Suppressor macrophage treated with lipopolysaccharide for 1 hour (primary cell): ENCODE results near the gene FGD4.
"Not testable (repeated sequence)": the region's sequence is repeated elsewhere in the genome, so short reads cannot be mapped to it uniquely, and the experiment has no call there.

Experiments
- DNase-seq, 3 donors: peaks; one replicate each; pipeline ENCODE4 v3.0.0-alpha.2; 2020 to 2022

Gene FGD4

DNA sequence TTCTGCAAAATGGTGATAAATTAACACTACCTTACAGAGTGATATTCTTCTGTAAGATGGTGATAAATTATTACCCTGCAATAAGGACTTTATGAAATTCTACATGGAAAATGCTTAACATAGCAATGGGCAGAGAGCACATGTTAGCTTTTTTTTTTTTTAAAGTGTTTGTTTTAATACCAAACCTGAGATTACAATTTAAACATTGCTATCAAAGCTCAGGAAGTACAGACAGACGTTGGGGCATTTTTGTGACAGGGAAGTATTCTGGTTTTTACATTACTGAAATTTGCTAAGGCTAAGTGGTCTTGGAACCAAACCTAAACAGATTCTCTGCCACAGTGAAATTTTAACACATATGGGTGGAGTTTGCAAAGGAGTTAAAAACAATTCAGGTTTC, 133.1 kb downstream of the FGD4 start:
- DNase-seq = no peak

DNA sequence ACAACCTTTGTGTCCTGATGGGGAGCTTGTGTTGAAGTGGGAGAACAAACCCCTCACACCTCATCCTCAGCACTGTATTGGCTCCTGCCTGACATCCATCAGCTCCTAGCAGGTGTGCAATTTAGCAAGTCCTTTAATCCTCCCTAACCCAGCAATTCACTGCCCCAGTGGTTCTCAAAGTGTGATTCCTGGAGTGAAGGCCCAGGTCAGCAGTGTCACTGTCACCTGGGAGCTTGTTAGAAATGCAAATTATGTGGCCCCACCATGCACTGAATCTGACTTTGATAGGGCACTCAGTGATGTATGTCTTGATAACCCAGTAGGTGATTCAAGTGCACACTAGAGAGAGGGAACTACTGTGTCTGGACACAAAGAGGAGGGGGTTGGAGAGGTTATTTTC, 133.6 kb downstream of the FGD4 start:
- no peak for DNase-seq

DNA sequence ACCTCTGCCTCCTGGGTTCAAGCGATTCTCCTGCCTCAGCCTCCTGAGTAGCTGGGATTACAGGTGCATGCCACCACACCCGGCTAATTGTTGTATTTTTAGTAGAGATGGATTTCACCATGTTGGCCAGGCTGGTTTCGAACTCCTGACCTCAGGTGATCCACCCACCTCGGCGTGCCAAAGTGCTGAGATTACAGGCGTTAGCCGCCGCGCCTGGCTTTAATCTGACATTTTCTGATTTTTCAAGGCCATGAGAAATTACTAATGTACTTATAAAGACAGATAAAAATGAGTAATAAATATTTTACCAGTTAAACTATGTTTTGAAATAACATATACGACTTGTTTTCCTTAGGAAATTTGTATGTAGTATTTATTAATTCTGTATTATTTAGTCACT, 134.1 kb downstream of the FGD4 start:
- not testable (repeated sequence) for DNase-seq

DNA sequence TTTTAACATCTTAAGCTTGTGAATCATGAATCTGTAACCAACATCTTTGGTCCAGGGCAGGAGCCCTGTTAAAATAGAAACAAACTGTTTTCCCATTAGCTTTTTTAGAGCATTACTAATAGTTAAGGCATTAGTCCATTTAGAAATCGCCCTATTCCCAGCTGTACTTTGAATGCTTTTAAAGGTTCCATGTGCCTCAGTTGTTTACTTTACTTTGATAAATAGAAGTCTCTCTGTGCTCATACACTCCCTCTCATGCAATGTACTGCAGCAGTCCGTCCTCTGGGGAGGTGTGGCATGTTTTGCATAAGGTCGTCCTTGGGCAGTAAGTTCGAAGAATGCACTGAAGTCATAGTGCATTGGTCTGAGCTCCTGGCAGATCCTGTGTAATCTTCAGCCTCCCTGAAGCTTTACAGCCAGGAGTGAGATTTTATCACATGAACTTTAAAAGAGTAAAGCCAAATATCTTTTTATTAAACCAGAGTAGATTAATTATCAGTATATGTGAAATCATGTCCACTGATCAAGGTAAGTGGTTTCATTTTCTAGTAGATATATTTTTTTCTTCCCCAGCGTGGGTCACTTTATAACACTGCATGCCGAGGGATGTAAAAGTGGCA, 134.7 kb downstream of the FGD4 start:
- peak; percentile 41 to 55 (median 52) for DNase-seq

DNA sequence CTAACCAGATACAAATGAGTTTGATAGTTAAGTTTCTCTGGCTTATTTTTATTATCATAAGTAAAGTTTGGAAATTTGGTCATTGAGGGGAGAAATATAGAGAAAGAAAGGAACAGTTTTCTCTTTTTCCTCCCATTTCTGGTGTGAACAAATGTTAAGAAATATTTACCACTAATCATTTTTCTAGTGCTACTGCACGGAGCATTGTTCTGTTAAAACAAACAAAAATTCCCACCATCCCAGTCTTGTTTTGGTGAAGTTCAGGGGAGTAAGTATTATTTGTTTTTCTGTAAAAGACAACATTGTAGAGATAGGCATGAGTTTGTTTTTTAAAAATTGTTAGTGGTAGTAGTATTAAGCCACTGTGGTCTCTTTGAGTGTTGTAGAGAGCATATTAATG, 135.3 kb downstream of the FGD4 start:
- no peak for DNase-seq

DNA sequence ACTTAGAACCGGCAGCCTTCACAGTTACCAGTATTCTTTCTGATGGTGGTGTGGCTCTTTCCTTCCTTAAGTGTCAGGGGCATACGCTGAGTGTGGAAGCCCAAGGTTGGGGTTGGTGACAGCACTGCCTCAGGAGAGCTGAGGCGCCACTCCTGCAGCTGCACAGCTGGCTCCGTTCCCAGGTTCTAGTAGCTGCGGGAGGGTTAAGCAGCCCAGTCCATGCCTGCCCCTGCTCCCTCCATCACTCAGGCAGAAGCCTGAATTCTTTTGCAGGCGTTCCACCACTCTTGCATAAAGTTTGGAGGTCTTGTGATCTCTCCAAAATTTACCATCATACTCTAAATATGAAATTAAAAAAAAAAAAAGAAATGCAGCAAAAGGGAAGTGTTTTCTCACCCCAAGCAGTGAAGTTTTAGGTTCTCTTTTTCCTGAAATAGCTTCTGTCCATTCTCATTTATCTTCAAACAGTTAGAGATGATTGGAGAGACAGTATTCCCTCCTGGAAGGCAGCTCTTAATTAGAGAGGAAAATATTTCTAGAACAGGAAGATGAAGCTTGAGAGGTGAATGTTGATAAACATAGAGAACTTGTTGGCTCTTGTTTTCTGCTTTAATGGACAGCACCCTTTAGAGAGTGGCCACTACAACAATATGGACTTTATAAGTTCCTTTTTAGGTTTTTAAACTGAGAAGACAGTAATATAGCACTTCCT, 136.1 kb downstream of the FGD4 start:
- peak; percentile 30 to 51 (median 41) for DNase-seq

DNA sequence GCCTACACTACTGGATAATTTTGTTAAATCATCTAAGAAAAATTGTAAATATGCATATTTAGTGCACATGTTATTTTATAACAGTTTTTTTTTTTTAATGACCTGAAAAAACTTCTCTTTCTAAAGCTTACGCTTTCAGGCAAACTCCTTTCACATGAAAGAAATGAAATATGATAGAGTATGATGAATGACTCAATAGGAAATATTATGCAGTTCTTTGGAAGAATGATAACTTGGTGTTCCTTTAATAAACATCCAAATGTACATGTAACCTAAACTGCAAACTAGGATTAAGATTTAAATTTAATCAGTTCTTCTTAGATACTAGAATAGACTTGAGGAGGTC, 136.6 kb downstream of the FGD4 start:
- no peak for DNase-seq

DNA sequence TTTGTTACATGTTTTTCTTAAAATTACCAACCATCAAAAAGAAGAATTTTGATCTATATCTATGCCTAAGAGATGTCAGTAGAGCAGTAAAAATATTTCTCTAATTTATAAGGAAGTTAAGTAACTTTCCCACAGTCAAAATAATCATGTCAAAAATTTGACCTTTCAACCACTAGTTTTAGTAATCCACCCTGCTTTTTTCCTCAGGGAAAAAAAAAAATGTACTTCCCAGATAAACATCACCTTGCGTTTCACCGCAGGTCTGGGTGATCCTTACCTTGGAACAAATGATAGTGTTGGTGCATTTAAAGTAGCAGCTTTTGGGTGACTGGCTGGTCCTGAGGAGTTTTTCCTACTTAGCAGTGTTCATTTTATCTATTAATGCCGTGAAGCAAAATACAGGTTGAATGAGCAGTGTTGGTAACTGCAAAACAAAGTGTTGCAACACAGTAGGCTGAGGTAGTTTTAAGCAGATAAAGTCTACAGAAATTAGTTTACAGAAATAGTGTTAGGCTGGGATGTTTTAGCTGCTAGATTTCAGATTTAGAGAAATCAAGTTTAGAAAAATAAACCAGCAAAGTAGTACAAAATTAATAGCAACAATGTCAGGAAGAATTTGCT, 142.5 kb downstream of the FGD4 start:
- no peak for DNase-seq

DNA sequence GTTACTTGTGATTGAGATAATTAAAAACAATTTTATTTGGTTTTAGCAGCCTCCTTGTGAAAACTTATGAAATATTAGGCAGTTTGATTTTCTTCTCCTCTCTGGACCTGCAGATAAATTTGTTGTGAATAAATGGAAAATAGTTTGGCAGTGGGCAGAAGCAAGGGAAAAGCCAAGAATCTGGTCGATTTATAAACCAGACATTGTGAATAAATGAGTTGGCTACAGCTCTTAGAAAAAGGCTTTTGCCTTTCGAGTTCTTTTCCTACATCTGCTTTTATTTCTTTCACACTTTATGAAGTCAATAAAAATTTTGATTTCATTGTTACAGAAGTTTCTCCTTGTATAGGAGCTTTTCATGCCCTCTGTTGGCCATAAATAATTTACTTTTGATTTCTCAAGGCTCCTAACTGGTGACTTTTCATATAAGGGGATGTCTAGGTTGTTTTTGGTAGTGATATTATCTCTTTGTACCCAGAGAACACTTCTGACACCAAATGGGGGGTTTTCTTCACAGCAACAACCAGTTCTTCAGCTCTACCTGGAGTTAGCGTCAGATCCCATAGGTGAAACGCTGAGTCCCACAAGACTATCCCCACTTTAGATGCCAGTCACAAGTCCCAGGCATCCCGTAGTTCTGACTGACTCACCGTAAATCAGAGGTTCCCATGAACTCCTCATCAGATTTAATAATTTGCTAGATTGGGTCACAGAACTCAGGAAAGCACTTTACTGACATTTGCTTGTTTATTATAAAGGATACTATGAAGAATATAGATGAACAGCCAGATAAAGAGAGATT, 143.3 kb downstream of the FGD4 start:
- no peak for DNase-seq

DNA sequence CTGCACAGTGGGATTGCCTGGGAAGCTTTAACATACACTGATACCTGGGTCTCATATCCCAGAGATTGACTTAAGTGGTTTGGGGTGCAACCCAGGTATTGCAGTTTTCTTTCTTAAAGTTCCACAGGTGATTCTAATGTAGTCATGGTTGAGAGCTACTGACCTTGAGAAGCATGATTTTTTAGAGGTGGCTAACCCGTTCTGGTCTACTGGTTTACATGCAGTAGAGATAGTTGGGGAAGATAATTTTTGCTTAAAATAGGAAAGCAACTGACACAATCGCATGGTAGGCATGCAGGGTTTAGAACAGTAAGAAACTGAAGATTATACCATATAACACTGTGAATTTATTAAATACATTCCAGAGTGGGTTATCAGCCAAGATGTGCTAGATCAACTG, 145.5 kb downstream of the FGD4 start:
- no peak for DNase-seq

DNA sequence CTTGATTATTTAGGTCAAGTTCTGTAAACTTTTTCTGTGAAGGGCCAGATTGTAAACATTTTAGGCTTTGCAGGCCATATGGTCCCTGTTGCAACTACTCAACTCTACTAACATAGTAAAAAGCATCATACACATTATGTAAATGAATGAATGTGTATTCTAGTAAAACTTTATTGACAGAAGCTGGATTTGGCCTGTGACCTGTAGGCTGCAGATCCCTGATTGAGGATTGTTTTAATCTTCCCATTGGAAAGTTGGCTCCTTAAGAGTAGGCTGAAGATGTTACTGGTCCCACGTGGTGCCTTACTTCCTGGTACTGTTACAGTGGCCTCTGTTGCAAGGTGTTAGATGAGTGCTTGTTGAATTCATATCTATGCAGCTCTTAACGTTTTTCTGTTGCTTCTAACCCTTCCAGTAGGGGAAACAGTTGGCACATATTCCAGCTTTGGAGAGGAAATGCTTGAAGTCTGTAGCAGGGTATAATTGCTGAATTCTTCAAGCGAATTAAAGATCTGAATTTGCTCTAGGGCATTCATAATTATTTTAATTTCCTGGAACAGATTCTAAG, 146.1 kb downstream of the FGD4 start:
- peak in 1 of 3 donors; percentile 9 for DNase-seq

DNA sequence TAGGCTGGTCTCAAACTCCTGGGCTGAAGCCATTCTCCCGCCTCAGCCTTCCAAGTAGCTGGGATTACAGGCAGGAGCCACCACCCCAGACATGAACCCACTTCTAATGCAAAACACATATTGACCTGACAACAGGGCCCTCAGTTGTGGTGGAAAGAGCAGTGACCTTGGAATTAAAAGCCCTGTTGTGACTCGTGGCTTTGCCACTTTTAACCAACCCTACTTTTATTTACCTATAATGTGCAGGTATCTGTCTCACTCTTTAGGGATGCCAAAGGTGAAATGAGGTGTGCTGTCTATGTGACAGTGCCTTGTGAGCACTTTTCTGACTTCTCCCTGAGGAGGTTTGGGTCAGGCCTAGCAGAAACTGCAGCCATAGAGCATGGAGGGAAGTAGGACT, 146.9 kb downstream of the FGD4 start:
- DNase-seq = no peak

DNA sequence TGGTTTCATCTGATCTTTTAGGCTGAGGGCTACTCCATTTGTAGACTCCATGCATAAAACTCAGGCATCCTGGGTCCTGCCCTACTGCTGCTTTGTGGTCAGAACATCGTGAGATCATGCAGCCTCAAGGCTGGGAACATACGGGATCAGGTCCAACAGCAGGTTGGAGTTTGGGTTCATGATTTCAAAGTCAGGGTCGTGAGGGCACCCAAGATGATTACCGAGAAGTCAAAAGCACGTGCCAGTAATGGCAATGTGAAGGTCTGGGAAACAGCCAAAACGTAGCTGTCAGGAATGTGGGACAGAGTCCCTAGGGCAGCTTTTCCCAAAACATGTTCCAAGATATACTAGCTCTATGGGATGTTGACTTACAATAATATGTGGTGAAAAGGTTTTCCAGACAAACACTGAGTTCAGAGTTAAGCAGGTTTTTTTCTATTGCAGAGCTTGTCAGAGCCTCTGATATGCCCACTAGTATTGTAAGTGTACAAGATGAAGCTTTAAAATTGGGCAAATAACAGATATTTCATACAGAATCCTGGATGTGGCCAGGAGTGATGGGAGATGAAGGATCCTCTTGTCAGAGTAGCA, 149.4 kb downstream of the FGD4 start:
- peak in 1 of 3 donors; percentile 3 for DNase-seq

DNA sequence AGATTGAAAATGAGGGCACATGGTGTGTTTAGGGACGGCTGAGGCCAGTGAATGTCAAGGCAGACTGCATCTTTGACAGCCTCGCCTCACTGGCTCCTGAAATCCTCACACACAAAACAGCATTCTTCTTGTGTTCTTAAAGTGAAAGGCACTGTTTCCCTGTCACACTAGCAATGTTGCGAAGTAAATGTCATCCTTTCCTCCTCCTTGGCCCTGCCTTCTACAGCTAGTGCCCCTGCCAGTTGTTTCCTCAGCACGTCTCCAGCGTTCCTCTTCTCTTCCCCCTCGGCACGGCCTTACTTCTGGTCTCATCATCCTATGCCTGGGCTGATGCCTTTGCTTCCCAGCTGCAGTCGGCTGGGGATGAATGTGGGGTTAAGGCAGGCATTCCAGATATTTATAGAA, 150.3 kb downstream of the FGD4 start:
- DNase-seq = peak in 1 of 3 donors; percentile 17

DNA sequence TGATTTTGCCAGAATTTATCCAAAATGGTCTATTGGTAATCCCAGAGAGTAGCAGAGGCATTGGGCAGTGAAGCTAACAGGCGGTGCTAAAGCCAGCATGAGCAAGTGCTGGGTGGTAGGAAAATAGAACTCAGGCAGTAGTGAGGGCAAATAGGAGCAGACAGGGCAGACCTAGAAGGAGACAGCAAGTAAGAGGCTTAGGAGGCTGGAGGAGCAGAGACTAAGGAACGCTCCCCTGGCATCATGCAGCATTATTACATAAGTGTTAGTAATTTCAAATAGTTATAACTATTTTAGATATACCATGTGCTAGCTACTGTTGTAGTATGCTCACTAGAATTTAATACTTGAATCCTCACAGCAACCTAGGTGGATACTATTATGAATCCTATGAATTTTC, 151.7 kb downstream of the FGD4 start:
- DNase-seq = no peak

DNA sequence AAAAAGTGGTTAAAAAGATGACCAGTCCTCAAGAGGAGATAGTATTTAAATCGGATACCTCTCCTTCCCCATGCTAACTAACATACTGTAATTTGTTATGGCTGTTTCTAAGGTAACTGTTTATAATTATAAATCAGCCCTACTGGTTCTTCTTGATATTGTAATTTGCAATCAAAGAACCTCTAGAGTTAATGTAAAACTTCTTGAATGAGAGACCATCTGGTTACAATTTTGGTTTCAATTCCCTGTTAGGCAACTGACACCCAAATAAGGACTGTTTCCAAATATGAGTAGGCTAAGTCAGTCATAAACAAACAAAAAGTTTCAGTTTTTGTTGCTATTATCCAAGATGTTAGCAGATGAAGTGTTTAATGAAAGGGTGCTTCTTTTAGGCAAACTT, 159.5 kb downstream of the FGD4 start:
- peak; percentile 48 to 78 (median 64) for DNase-seq

DNA sequence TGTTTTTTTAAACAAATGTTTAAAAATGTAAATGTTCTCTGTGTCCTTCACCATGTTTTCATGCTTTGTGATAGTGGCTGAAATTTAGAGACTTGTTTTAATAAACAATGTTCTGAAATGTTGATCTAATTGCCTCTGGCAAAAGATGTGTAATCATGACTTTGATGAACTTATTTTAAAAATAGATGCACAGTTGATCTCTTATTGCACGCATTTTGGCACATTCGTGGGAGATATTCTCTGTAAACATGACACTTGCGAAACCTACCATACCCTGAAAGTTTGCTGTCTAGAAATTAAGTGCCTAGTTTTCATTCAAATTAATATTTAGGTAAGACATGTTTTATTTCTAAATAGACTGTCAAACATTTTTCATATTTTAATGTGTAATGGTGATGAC, 160.1 kb downstream of the FGD4 start:
- DNase-seq = no peak

DNA sequence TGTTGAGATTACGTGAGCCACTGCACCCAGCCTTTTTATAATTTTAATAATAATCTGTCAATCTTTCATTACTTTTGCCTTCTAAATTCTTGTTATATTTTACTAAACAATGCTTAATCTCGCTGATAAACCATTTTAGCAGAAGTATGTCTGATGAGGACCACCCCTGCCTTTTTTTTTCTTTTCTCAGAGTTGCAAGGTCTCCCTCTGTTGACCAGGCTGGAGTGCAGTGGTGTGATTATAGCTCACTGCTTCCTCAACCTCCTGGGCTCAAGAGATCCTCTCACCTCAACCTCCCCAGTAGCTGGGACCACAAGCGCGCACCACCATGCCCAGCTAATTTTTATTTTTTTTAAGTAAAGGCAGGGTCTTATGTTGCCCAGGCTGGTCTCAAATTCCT, 161.2 kb downstream of the FGD4 start:
- no peak for DNase-seq

DNA sequence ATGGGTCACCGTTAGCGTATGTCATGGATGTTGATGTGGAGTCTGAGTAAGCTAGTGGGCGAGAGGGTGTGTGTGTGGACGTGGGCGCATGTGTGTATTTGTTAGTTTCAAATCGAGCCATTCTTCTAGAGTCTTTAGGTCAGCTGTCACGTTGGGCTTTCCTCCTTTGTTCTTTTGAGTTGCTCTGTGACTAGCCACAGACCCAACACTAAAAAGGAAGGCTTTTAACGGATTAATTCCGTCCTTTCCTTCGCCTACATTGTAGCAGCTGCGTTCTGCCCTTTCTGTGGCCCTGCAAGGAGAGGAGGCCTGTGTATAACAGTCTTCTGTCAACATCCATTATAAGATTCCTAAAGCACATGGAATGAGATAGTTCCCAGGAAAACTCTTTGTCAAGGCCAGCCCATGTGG, 162.6 kb downstream of the FGD4 start:
- no peak for DNase-seq

DNA sequence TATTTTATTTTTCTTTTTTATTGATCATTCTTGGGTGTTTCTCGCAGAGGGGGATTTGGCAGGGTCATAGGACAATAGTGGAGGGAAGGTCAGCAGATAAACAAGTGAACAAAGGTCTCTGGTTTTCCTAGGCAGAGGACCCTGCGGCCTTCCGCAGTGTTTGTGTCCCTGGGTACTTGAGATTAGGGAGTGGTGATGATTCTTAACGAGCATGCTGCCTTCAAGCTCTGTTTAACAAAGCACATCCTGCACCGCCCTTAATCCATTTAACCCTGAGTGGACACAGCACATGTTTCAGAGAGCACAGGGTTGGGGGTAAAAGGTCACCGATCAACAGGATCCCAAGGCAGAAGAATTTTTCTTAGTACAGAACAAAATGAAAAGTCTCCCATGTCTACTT, 163.1 kb downstream of the FGD4 start:
- DNase-seq = not testable (repeated sequence)

DNA sequence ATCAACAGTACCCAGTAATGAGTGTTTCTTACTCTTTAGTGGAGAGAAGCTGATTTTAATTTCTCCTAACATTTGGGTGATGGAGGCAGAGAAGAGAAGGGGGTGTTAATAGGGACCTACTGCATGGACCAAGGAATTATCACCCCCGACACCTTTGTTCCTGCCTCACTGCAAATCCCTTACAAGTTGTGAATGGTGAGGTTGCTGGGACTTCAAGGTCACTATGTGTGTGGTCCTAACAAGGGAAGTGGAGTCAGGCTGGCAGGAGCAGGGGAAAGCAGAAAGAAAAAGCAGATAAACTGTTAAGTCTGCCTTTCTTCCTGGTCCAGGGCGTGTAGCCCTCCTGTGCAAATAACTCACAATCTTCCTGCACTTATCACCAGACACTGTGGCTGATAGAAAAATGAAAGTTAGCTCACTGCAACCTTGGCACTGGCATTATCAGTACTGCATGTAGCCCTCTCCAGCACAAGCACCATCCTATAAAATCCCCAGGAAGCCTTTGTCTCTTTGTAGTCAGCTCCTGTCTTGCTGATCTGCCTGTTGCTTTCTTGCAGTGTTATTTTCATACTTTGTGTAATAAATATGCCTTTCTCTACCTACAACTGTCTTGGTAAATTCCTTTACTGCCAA, 167.4 kb downstream of the FGD4 start:
- no peak for DNase-seq

DNA sequence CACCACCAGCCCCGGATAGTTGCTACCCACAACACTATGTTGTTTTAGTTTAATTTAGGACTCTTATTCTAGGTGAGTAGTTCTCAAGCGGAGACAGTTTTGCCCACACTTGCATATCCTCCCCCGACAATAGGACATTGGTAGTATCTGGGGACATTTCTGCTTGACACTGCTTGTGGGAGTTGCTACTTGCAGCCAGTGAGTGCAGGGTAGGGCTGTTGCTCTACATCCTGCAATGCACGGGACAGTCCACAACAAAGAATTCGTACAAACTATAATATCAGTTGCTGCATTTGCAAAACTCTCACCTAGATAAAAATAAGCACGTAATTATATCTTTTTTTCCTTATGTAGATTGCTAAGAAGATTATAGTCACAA, 167.9 kb downstream of the FGD4 start:
- no peak for DNase-seq
